Activated CD8-positive, alpha-beta memory T cell treated with anti-CD3 and anti-CD28 coated beads for 24 hours (primary cell): Measurements from ENCODE around the gene ULBP2.
"Not testable (repeated sequence)": the region's sequence is repeated elsewhere in the genome, so short reads cannot be mapped to it uniquely, and the experiment has no call there.

Experiments used
- DNase-seq: peaks from one replicate; pipeline ENCODE4 v3.0.0-alpha.2; 2020

The ULBP2 gene

GRCh38 chr6:149953390-149953789 lies 11.6 kb downstream of the ULBP2 start:
- DNase-seq: peak; percentile 43

DNA sequence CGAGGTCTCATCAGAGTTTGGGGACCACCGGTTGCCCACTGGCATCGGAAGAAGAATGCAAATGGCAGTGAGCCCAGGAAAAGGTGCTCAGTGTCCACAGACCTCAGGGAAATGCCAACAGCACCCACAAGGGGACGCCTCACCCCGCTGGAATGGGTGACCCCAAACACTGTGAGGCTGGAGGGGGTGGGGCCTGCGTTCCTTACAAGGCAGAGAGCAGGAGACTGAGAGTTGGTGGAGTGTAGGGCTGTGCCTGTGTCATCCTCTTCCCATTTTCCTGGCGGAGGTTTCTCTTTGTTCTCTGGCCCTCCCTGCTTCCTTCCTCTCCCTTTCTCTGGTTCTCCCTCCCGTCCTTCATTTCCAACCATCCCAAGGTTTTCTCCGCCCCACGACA lies 12.1 kb downstream of the ULBP2 start:
- peak; percentile 47 for DNase-seq

DNA sequence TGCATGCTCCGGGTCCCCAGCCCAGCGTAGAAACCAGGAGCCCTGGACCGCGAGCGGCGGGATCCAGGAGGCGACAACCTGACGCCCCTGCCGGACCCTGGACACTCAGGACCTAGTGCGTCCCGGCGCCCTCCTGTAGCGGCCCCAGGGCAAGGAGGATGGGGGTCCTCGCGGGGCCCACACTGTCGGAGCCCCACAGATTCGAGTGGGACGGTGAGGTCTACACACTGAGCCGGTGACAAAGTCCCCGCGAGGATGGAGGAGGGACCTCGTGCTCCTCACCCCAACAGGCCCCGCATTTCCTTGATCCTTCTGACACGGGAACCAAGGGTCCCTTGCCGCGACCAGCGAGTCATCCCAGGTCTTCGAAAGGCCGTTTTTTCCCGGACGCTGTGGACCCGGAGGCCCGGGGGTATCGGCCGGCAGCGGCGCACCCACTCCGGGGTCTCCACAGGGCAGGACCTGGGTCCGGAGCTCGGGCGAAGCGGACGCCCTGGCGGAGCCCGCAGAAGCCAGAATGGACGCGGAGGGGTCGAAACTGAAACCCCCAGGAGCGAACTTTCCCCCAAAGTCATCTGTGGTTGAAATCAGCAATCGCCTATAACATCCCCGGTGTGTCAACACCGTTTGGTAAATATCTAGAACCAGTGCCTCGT lies 12.6 kb downstream of the ULBP2 start:
- peak; percentile 61 for DNase-seq

DNA sequence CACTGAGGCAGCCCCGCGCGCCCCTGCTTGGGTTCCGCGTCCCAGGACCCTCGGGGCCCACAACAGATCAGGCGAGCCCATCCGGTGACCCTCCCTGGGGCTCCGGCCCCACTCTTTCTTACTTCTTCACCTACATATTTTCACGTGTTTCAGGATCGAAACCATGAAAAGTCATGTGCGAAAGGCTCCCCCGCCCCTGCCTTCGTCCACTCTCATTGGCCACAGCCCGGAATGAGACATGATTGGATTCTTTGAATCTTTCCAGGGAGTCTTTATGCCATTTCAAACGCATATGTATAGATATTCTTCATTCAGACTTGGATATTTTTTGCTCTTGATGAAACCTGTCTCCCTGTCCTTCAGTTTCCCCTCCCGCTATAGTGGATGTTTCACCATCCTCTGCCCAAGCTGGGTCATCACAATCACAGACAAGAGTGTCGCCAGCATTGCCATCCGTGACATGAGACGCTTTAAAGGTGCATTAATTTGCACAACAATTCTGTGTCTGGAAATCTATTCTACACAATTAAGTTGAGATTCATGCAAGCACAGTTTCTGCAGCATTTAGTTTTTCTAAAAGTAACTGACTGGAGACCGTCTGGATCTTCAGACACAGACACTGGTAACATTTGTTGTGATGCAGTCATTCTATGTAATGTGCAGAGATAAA lies 13.3 kb downstream of the ULBP2 start:
- peak; percentile 54 for DNase-seq

DNA sequence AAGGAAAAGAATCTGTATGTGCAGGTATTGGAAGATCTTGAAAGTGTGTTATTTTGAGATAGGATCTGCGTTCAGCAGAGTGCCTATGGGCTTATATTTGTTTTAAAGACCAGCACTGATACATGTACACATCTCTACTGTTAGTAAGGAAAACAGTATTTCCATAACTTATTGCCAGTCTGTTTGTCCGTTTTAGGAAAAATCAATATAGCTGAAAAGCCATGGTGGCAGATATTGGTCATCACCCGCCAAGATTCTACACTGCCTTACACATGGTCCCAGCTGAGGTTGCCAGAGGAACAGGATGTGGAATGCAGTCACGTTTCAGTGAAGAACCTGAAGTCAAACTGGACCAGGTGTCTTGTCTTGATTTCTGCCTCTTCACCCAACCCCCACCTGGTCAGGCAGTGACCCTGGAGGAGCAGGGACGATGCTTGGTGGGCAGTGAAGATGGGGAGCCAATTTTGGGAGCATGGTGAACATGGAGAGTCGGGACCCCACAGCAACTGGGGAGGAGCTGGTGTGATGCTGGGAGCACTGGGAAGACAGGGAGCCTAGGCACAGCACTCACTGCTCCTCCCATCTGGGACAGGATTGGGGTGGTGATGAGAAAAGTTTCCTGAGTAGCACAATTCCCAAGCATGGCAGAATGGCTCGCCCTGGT lies 14.0 kb downstream of the ULBP2 start:
- peak; percentile 51 for DNase-seq

GRCh38 chr6:149958124-149958523 lies 16.3 kb downstream of the ULBP2 start:
- DNase-seq: not testable (repeated sequence)

- peak; percentile 35 for DNase-seq
Observed at GRCh38 chr6:149959806-149960205, 18.0 kb downstream of the ULBP2 start.

DNA sequence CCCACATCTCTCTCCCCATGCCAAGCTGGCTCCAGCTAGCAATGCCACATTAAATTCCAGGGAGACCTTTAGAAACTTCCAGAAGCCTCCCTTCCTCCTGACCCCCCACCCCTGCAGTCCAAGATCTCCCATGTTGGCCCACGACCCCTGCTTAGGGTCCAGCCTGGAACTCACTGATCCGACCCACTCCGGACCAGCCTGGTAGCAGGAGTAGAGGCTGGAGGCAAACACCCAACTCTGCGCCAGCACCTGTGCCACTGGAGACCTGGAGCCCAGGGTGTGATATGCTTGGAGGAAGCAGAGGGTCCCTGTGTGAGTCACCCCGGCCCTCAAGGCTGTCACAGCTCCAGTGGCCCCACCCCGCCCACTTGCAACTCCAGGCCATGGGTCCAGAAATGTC lies 18.7 kb downstream of the ULBP2 start:
- DNase-seq: peak; percentile 47

DNA sequence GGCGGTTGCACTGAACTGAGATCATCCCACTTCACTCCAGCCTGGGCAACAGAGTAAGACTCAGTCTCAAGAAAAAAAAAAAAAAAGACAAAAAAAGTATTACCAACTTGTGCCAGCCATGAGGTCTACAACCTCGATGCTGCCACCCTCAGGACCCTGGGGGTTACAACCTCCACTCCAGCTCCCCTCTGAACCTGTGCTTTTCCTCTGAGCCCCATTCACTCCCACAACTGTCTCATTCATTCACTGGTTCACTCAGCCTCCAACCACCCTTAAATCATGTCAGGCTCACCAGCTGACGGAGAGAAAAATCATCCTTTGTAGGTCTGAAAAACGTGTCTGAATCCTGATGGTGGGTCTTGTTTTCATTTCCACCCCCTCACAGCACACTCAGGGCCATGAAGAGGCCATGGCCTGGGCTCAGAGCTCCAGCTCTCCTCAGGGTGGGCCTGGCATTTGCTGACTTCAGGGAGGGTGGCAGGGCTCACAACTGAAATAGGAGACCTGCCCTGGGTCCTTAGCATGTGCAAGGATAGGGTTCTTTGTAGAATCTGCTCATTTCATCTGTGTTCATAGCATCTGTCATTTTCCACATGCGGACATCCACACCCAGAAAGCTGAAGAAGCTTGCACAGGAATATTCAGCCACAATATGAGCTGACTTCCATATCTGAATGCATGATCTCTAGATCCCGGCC lies 20.1 kb downstream of the ULBP2 start:
- peak; percentile 57 for DNase-seq

DNA sequence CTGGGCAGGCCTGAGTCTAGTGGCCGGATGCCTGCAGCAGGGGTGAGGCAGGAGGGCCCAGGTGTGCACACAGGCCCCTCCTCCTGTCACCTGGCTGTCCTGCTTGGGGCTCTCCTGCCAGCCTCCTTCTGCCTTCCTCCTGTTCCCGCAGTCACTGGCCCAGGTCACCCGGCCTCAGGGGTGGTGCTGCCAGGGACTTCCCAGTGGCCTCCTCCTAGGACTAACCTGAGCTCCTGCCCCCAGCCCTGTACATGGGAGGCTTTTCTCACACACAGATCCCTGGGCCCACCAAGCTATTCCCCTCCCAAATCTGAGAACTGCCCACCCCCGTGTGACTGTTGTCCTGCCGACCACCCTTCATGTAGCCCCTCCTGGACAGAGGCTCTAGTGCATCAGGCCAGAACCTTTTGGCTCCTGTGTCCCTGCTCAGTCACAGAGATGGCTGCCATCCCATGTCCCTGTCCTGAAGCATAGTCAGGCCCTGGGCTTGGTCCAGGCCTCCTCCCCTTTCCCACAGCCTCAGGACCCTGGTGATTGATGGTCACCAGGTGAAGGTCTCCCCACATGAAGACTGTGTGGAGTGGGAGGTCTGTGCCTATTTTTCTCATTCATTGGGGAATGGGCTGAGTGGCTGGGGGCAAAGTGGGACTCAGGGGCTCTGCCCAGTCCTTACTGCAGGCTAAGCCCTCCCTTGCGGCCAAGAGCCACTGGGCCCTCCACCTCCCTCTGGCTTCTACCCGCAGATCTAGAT lies 20.8 kb downstream of the ULBP2 start:
- DNase-seq: peak; percentile 52

GRCh38 chr6:149963212-149963461 lies 21.3 kb downstream of the ULBP2 start:
- peak; percentile 70 for DNase-seq

GRCh38 chr6:149963462-149964307 lies 21.9 kb downstream of the ULBP2 start, which contains the start of gene ULBP1:
Gene ULBP1, plus strand, starts transcription at chr6:149963943. Its CDS starts 107 bp downstream, at chr6:149964050.
- peak; percentile 92 for DNase-seq

GRCh38 chr6:149964308-149965193 lies 22.7 kb downstream of the ULBP2 start:
- peak; percentile 70 for DNase-seq

GRCh38 chr6:149965194-149966020 lies 23.6 kb downstream of the ULBP2 start:
- DNase-seq: peak; percentile 72

DNA sequence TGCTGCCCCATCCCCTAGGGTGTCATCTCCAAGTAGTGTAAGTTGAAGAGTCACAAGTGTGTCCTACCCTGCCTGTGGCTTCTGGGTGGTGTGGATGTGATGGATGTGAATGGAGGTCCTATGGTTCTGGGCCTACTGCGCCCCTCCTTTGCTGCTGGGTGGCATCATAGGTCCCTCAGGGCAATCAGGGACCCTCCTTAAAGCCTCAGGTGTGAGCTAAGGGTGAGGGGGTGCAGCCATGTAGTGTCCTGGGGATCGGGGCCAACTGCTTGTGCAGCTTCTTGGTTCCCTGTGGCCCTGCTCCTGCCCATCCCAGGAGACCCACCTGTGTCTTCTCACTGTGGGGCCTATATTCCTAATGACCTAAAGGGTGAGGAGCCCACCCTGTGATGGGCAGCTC lies 24.5 kb downstream of the ULBP2 start:
- DNase-seq: peak; percentile 58

DNA sequence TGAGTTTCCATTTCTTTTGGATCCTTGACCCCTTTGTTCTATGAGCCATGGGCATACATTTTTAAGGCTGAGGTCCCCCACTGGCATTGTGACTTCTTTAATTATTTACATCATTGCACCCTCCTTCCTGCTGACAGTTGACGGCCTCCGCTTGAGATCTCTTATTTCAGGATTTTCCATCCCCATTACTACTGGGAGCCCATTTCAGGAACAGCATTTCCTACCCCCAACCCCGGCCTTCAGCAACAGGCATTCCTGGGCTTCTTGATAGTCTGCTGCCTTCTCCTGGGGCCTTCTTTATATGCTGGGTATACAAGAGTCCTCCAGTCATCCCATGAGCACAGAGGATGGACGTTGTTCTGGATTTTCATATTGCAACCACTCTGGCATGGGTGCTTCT lies 25.8 kb downstream of the ULBP2 start:
- peak; percentile 48 for DNase-seq

- not testable (repeated sequence) for DNase-seq
Observed at GRCh38 chr6:149967999-149968398, 26.2 kb downstream of the ULBP2 start.

DNA sequence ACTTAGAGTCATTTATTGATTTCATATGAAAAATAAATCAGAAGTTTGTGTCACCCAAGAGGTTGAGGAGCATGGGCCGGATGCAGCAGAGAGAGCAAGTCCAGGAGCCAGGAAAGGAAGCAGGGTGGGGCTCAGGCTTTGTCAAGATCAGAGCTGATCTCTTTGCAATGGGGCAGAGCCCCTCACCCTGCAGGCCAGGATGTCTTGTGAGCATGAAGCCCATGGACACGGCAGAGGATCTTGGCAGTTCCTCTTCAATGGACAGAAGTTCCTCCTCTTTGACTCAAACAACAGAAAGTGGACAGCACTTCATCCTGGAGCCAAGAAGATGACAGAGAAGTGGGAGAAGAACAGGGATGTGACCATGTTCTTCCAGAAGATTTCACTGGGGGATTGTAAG lies 27.1 kb downstream of the ULBP2 start:
- peak; percentile 42 for DNase-seq

- peak; percentile 46 for DNase-seq
Observed at GRCh38 chr6:149969635-149970034, 27.8 kb downstream of the ULBP2 start.

DNA sequence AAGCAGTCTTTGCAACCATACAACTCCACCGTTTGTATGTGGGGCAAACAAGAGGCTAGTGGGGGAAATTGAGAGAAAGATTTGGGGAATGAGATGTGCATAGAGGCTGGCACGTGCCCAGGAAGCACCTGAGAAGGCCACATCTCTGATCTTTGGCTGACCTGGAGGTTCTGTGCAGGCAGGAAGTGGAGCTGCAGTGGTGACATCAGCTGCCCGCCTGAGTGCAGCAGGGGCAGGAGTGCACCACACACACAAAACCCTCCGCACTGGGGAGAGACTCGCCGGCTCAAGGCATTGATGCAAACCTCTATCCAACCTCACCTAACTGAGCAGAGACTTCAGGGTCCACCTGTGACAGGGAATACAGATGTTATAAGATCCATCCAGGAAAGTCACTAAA lies 32.6 kb downstream of the ULBP2 start:
- not testable (repeated sequence) for DNase-seq
